ENCODE data around the gene PDGFB.
A peak's percentile ranks its signal among the peaks of the same experiment; 100 is the strongest.

Gene PDGFB

DNA sequence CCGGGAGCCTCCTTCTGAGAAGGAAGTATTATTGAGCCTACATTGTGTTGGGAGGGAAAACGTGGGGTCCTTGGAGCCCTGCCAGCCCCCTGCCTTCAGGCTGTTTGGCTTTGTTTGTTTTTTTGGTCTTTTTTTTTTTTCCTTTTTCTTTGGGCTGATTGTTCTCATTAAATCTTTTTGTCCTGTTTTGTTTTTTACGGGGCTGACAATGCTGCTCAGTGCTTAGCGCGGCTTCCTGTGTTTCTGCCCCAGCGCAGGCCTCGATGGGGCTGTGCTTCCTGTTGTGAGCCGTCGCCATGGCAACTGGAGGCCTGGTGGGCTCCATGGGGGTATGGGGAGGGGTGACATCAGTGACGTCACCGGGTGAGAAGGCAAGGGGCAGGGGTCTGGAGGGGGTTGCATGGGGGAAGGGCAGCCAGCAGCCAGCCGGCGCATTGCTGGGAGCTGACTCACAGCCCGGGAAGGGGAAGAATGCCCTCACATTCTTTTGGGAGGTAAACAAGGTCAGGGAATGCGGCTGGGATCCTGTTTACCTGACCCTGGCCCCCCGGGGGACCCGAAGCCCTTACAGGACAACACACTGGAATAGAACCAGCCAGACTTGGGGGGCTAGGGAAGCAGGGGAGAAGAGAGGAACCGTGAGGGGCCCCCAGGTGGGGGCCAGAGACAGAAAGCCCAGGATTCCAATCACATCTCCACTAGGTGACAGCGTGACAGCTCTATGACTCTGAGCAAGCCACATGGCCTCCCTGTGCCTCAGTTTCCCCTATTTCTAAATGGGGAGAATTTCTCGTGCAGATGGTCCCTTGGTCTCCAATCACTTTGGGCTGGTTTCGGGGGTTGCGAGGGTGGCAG is 70.1 kb downstream of the PDGFB start:
- DNase-seq (ENCODE audit: low spot score) = peak; percentile 76

DNA sequence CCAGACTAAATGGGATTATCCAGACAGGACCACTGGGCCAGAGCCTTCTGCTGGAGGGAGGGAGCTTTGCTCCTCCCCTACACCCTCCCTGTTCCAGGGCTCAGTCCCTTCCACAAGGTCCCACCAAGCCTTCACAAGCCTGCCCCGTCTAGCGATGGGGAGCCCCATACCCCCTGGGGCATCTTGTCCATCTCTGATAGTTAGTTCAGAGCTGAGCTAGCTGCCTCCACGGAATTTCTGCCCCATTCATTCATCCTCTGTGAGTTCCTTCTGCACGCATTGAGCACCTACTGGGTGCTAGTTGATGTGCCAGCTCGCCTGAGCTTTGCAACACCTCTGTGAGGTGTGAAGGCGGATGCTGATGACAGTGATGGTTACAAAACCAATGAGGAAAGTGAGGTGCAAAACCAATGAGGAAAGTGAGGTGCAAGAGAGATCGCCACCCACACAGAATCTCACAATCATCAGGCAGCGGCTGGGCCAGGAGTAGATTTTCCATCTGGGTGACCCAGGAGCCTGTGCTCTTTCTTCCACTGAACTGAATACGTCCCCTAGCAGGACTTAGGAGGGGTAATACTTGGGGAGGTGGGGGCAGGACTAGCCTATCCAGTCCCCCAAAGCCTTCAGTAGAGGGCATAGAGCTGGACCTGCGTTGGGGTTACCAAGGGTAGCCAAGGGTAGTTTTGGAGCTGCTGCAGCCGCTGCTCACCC is 70.8 kb downstream of the PDGFB start:
- DNase-seq (ENCODE audit: low spot score) = no peak
